Hepatocyte (in vitro differentiated cells): ENCODE data around the gene DGCR2. TPM values are rescaled to one million over a fixed set of nuclear protein-coding genes. Genes with fewer than 3 reads are reported as not detected.

ENCODE experiments used
- DNase-seq: peaks from one replicate; pipeline ENCODE4 v3.0.0-alpha.2; 2016; ENCODE audit warnings: low spot score
- H2AFZ ChIP-seq: fragments of 200-600 bp; sonication (generic); 2 replicates; pipeline ENCODE4 v1.6.0; 2016; ENCODE audit warnings: antibody characterized with exemption, mild to moderate bottlenecking
- H3K27ac ChIP-seq: fragments of 200-600 bp; sonication (generic); 2 replicates; pipeline ENCODE4 v1.5.1; 2016; ENCODE audit warnings: mild to moderate bottlenecking
- H3K27me3 ChIP-seq: fragments of 200-600 bp; sonication (generic); 2 replicates; pipeline ENCODE4 v1.6.1; 2016
- H3K36me3 ChIP-seq: fragments of 200-600 bp; sonication (generic); replicated peaks from 2 replicates; pipeline ENCODE4 v1.5.1; 2016; ENCODE audit warnings: low read depth; ENCODE audit not compliant: insufficient read depth
- H3K4me1 ChIP-seq: fragments of 200-600 bp; sonication (generic); 2 replicates; pipeline ENCODE4 v1.5.1; 2016; ENCODE audit warnings: mild to moderate bottlenecking, moderate library complexity; ENCODE audit not compliant: insufficient read depth
- H3K4me2 ChIP-seq: fragments of 200-600 bp; sonication (generic); 2 replicates; pipeline ENCODE4 v1.6.0; 2016
- H3K4me3 ChIP-seq: fragments of 200-600 bp; sonication (generic); 2 replicates; pipeline ENCODE4 v1.5.1; 2016; ENCODE audit warnings: mild to moderate bottlenecking
- H3K79me2 ChIP-seq: fragments of 200-600 bp; sonication (generic); 2 replicates; pipeline ENCODE4 v1.6.0; 2017; ENCODE audit warnings: mild to moderate bottlenecking
- H3K9me2 ChIP-seq: fragments of 200-600 bp; sonication (generic); replicated peaks from 2 replicates; pipeline ENCODE4 v1.6.0; 2017; ENCODE audit warnings: mild to moderate bottlenecking; ENCODE audit not compliant: insufficient read depth
- H3K9me3 ChIP-seq: fragments of 200-600 bp; sonication (generic); 2 replicates; pipeline ENCODE4 v1.5.1; 2016; ENCODE audit warnings: low read depth, mild to moderate bottlenecking
- H4K20me1 ChIP-seq: fragments of 200-600 bp; sonication (generic); 2 replicates; pipeline ENCODE4 v1.6.0; 2016; ENCODE audit warnings: mild to moderate bottlenecking; ENCODE audit not compliant: insufficient read depth, poor library complexity, severe bottlenecking
- EZH2 ChIP-seq: fragments of 200-600 bp; sonication (generic); IDR thresholded peaks from 2 replicates; pipeline ENCODE4 v1.6.1; 2016; ENCODE audit warnings: antibody characterized with exemption, mild to moderate bottlenecking, borderline replicate concordance
- EZH2phosphoT487 ChIP-seq: fragments of 200-600 bp; sonication (generic); IDR thresholded peaks from one replicate; pipeline ENCODE4 v1.6.1; 2018; ENCODE audit warnings: antibody characterized with exemption, mild to moderate bottlenecking, low read depth, moderate library complexity; ENCODE audit not compliant: unreplicated experiment, severe bottlenecking
- WGBS: methylation state at CpG from one replicate; pipeline ENCODE4 v1.1.6; 2016; ENCODE audit warnings: low lambda C conversion rate; ENCODE audit errors: missing lambda C conversion rate; 5-methylcytosine and 5-hydroxymethylcytosine counted together
- polyA plus RNA-seq: library from polyadenylated mRNA; unstranded; fragments of >200 nt; fragmentation: Nextera tagmentation; extraction: Ambion mirVana; gene quantifications from 2 replicates; pipeline ENCODE4 v1.2.1, GENCODE V29; 2016
- total RNA-seq: library from RNA; depleted of rRNA; stranded (reverse); fragments of >200 nt; gene quantifications from 2 replicates; pipeline ENCODE4 v1.2.3, GENCODE V29; 2014
- TF ChIP-seq, protein P1 (sequence below): fragments of 200-600 bp; sonication (generic); IDR thresholded peaks from 2 replicates; pipeline ENCODE4 v1.5.1; 2016; ENCODE audit warnings: antibody characterized with exemption, mild to moderate bottlenecking; ENCODE audit not compliant: poor library complexity

The DGCR2 gene
- total and polyA plus RNA-seq, 2 experiments from 2014 or later = 61.5 to 67.2 TPM

DNA sequence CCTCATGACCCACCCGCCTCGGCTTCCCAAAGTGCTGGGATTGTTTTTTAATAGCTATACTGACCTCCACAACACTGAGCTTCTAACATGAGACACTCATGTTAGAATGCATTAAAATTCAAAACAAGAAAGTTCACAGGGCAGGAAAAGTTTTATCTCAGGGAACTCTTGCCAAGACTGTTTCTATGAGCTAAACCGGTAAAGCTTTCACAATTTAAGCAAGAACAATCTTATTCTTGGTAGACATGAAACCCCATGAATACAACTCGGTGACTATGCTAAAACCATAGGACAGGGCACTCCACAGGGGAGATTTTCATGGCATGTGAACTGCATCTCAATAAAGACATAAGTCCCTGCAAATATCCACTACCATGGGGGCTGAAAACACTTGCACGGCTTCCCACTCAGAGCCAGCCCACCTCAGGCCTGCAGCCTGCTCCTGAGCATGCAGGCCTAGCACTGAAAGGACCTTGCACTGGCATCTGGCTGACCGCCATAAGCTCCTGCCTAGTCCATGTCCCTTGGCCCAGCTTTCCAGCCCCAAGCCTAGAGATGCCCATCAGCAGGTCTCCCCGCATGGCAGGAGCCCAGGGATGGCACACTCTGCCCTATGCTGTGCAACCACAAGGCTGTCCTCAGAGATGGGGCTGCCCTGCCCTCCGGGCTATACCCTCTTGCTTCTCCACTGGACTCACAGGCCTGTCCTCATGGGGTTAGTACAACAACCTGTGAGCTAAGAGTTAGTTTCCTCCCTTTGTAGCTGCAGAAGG is 58.4 kb downstream of the DGCR2 start:
- peaks cover 9% of the 10 kb centered on the region for H3K4me1 ChIP-seq
- peaks cover 5% of the 10 kb centered on the region for H4K20me1 ChIP-seq
- H3K79me2 ChIP-seq = no peaks in the 10 kb centered on the region
- no peak overlapping the region for H3K4me2 ChIP-seq
- H3K27ac ChIP-seq = no peak overlapping the region
- 98% methylated on average over 8 of the region's 8 CpGs for WGBS
- TF ChIP-seq, protein P1, sequence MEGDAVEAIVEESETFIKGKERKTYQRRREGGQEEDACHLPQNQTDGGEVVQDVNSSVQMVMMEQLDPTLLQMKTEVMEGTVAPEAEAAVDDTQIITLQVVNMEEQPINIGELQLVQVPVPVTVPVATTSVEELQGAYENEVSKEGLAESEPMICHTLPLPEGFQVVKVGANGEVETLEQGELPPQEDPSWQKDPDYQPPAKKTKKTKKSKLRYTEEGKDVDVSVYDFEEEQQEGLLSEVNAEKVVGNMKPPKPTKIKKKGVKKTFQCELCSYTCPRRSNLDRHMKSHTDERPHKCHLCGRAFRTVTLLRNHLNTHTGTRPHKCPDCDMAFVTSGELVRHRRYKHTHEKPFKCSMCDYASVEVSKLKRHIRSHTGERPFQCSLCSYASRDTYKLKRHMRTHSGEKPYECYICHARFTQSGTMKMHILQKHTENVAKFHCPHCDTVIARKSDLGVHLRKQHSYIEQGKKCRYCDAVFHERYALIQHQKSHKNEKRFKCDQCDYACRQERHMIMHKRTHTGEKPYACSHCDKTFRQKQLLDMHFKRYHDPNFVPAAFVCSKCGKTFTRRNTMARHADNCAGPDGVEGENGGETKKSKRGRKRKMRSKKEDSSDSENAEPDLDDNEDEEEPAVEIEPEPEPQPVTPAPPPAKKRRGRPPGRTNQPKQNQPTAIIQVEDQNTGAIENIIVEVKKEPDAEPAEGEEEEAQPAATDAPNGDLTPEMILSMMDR = no peak
- TF ChIP-seq EZH2phosphoT487 (no peak), EZH2 (no peak)
- H3K9me3 ChIP-seq = no peaks in the 10 kb centered on the region
- H2AFZ ChIP-seq = no peak overlapping the region
- no peak overlapping the region for H3K4me3 ChIP-seq
- no peak for DNase-seq
- no peaks in the 10 kb centered on the region for H3K9me2 ChIP-seq
- no peaks in the 10 kb centered on the region for H3K27me3 ChIP-seq
- H3K36me3 ChIP-seq = no peaks in the 10 kb centered on the region

DNA sequence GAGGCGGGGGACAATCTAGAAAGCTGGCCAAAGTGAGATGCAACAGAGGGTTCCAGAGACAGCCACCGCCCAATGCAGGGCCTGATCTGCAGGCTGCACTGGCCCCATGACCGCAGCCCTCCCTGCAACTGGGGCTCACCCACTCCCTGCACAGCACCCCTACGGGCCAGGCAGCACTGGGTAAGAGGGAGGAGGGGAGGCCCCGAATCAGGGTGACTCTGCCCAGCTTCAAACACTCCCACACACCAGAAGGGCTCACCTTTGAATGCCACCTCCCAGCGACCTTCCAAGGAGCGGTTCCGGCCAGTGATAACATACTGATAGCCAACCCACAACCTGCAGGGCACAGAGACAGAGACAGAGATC is 59.3 kb downstream of the DGCR2 start:
- Histone ChIP-seq H3K36me3 (no peaks in the 10 kb centered on the region), H3K79me2 (no peaks in the 10 kb centered on the region), H3K27ac (no peak overlapping the region), H3K9me2 (no peaks in the 10 kb centered on the region), H3K4me2 (no peak overlapping the region), H3K27me3 (no peaks in the 10 kb centered on the region), H3K9me3 (no peaks in the 10 kb centered on the region), H3K4me1 (peaks cover 9% of the 10 kb centered on the region), H3K4me3 (no peak overlapping the region), H2AFZ (no peak overlapping the region), H4K20me1 (peaks cover 5% of the 10 kb centered on the region)
- 87% methylated on average over 8 of the region's 8 CpGs for WGBS
- TF ChIP-seq EZH2 (no peak), EZH2phosphoT487 (no peak)
- TF ChIP-seq, protein P1 = no peak
- DNase-seq = no peak

DNA sequence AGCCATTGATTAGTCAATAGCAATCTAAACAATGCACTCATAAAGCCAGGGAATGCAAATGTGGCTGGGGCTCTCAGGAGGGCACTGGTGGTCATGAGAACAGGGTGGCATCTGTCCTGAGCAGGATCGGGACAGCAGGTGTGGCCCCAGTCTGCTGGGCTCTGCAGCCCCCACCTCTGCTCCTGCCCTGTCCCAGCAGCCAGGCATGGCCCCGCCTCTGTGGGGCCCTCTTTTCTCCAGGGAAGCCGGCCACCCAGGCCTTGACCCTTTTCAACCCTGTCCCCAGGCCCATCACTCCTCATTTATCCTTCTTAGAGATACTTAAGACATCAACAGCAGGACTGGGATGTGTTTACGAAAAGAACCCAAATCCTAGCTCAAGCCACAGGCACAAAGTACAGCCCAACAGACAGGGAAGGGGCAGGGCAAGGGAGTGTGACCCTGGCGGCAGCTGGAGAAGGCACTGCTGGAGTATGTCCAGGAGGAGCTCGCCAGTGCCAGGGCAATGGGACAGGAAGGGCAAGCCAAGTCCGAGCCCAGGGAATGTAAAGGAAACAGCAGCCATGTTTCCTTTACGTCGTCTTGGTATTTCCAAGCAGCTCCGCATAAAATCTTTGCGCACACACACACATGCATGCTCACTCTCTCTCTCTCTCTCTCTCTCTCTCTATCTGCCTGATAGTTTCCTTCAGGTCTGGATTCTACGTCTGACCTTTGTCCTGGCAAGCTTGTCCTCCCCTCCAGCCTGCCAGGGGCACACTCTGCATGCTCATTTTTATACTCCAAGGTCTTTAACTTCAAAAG is 59.9 kb downstream of the DGCR2 start:
- Histone ChIP-seq H3K9me2 (no peaks in the 10 kb centered on the region), H4K20me1 (peaks cover 5% of the 10 kb centered on the region), H3K4me3 (no peak overlapping the region), H3K79me2 (no peaks in the 10 kb centered on the region), H3K4me2 (no peak overlapping the region), H2AFZ (no peak overlapping the region), H3K27ac (no peak overlapping the region), H3K9me3 (no peaks in the 10 kb centered on the region), H3K4me1 (peaks cover 9% of the 10 kb centered on the region), H3K36me3 (no peaks in the 10 kb centered on the region), H3K27me3 (no peaks in the 10 kb centered on the region)
- TF ChIP-seq EZH2phosphoT487 = no peak
- TF ChIP-seq EZH2 = no peak
- TF ChIP-seq, protein P1 = no peak
- DNase-seq = no peak
- WGBS = 78% methylated on average over 12 of the region's 12 CpGs
